ENCODE data around the gene PTPRZ1. TPM values are rescaled to one million over a fixed set of nuclear protein-coding genes. Genes with fewer than 3 reads are reported as not detected.

The PTPRZ1 gene
- total and polyA plus RNA-seq, 4 experiments from 2014 or later: not detected

GRCh38 chr7:121891731-121892130 is 18.8 kb downstream of the PTPRZ1 start:
- CTCF ChIA-PET (ENCODE audit: partially characterized antibody): no interaction called here
- Histone ChIP-seq H3K4me3 (ENCODE audit: low read length in 2 of 2) (no peak overlapping the region), H3K36me3 (ENCODE audit: insufficient read depth, low read length) (no peaks in the 10 kb centered on the region), H3K27ac (ENCODE audit: low read depth, low read length) (no peak overlapping the region), H3K9me3 (ENCODE audit: control insufficient read depth in 1 of 2, low read length in 2 of 2) (no peaks in the 10 kb centered on the region), H3K27me3 (ENCODE audit: insufficient read depth, low read length) (no peaks in the 10 kb centered on the region), H3K4me1 (ENCODE audit: insufficient read depth, low read length) (no peaks in the 10 kb centered on the region)
- H3K4me3 Mint-ChIP-seq: no peak overlapping the region
- H3K36me3 Mint-ChIP-seq: no peaks in the 10 kb centered on the region
- H3K27me3 Mint-ChIP-seq: no peaks in the 10 kb centered on the region
- DNase-seq: no peak
- intact Hi-C loops (cut with micrococcal nuclease): no loop called here
- H3K27ac Mint-ChIP-seq: no peak overlapping the region
- peaks cover 0 to 7% (median 0%) of the 10 kb centered on the region in 8 donors for H3K9me3 Mint-ChIP-seq
- no peaks in the 10 kb centered on the region for H3K4me1 Mint-ChIP-seq
- POLR2A ChIA-PET (ENCODE audit: partially characterized antibody): no interaction called here

- no peaks in the 10 kb centered on the region for H3K27me3 Mint-ChIP-seq
- ChIA-PET POLR2A (ENCODE audit: partially characterized antibody) (no interaction called here), CTCF (ENCODE audit: partially characterized antibody) (no interaction called here)
- H3K4me1 Mint-ChIP-seq: no peaks in the 10 kb centered on the region
- no peak for DNase-seq
- Histone ChIP-seq H3K9me3 (ENCODE audit: control insufficient read depth in 1 of 2, low read length in 2 of 2) (no peaks in the 10 kb centered on the region), H3K27ac (ENCODE audit: low read depth, low read length) (no peak overlapping the region), H3K36me3 (ENCODE audit: insufficient read depth, low read length) (no peaks in the 10 kb centered on the region), H3K4me1 (ENCODE audit: insufficient read depth, low read length) (no peaks in the 10 kb centered on the region), H3K27me3 (ENCODE audit: insufficient read depth, low read length) (no peaks in the 10 kb centered on the region), H3K4me3 (ENCODE audit: low read length in 2 of 2) (no peak overlapping the region)
- peaks cover 0 to 5% (median 2%) of the 10 kb centered on the region in 8 donors for H3K9me3 Mint-ChIP-seq
- no peak overlapping the region for H3K27ac Mint-ChIP-seq
- no peak overlapping the region for H3K4me3 Mint-ChIP-seq
- H3K36me3 Mint-ChIP-seq: no peaks in the 10 kb centered on the region
- intact Hi-C loops (cut with micrococcal nuclease): no loop called here
Measured at GRCh38 chr7:121901026-121901425, 28.1 kb downstream of the PTPRZ1 start.

GRCh38 chr7:121904120-121904519 is 31.2 kb downstream of the PTPRZ1 start:
- Histone ChIP-seq H3K27ac (ENCODE audit: low read depth, low read length) (no peak overlapping the region), H3K4me3 (ENCODE audit: low read length in 2 of 2) (no peak overlapping the region), H3K27me3 (ENCODE audit: insufficient read depth, low read length) (no peaks in the 10 kb centered on the region), H3K4me1 (ENCODE audit: insufficient read depth, low read length) (no peaks in the 10 kb centered on the region), H3K9me3 (ENCODE audit: control insufficient read depth in 1 of 2, low read length in 2 of 2) (no peaks in the 10 kb centered on the region), H3K36me3 (ENCODE audit: insufficient read depth, low read length) (no peaks in the 10 kb centered on the region)
- no peak for DNase-seq
- intact Hi-C loops (cut with micrococcal nuclease): no loop called here
- Mint-ChIP-seq H3K9me3 (peaks cover 0 to 5% (median 0%) of the 10 kb centered on the region in 8 donors), H3K27me3 (no peaks in the 10 kb centered on the region), H3K36me3 (no peaks in the 10 kb centered on the region), H3K4me1 (no peaks in the 10 kb centered on the region), H3K27ac (no peak overlapping the region), H3K4me3 (peak overlapping the region in 1 of 8 donors; percentile 6)
- ChIA-PET POLR2A (ENCODE audit: partially characterized antibody) (no interaction called here), CTCF (ENCODE audit: partially characterized antibody) (no interaction called here)

- intact Hi-C loops (cut with micrococcal nuclease): no loop called here
- H3K9me3 Mint-ChIP-seq: peaks cover 0 to 4% (median 0%) of the 10 kb centered on the region in 8 donors
- no peaks in the 10 kb centered on the region for H3K4me1 Mint-ChIP-seq
- no peaks in the 10 kb centered on the region for H3K36me3 Mint-ChIP-seq
- POLR2A ChIA-PET (ENCODE audit: partially characterized antibody): no interaction called here
- no peak overlapping the region for H3K4me3 Mint-ChIP-seq
- no peaks in the 10 kb centered on the region for H3K4me1 ChIP-seq (ENCODE audit: insufficient read depth, low read length)
- DNase-seq: no peak
- H3K27me3 ChIP-seq (ENCODE audit: insufficient read depth, low read length): no peaks in the 10 kb centered on the region
- H3K9me3 ChIP-seq (ENCODE audit: control insufficient read depth in 1 of 2, low read length in 2 of 2): no peaks in the 10 kb centered on the region
- CTCF ChIA-PET (ENCODE audit: partially characterized antibody): no interaction called here
- no peaks in the 10 kb centered on the region for H3K27me3 Mint-ChIP-seq
- no peaks in the 10 kb centered on the region for H3K36me3 ChIP-seq (ENCODE audit: insufficient read depth, low read length)
- H3K27ac ChIP-seq (ENCODE audit: low read depth, low read length): no peak overlapping the region
- no peak overlapping the region for H3K27ac Mint-ChIP-seq
- no peak overlapping the region for H3K4me3 ChIP-seq (ENCODE audit: low read length in 2 of 2)
Measured at GRCh38 chr7:121908042-121908441, 35.1 kb downstream of the PTPRZ1 start.

- Mint-ChIP-seq H3K4me3 (no peak overlapping the region), H3K9me3 (peaks cover 0 to 2% (median under 1%) of the 10 kb centered on the region in 8 donors), H3K4me1 (no peaks in the 10 kb centered on the region), H3K27me3 (no peaks in the 10 kb centered on the region), H3K36me3 (no peaks in the 10 kb centered on the region), H3K27ac (no peak overlapping the region)
- H3K27ac ChIP-seq (ENCODE audit: low read depth, low read length): no peak overlapping the region
- CTCF ChIA-PET (ENCODE audit: partially characterized antibody): no interaction called here
- H3K4me3 ChIP-seq (ENCODE audit: low read length in 2 of 2): no peak overlapping the region
- H3K4me1 ChIP-seq (ENCODE audit: insufficient read depth, low read length): no peaks in the 10 kb centered on the region
- H3K36me3 ChIP-seq (ENCODE audit: insufficient read depth, low read length): no peaks in the 10 kb centered on the region
- no peaks in the 10 kb centered on the region for H3K27me3 ChIP-seq (ENCODE audit: insufficient read depth, low read length)
- H3K9me3 ChIP-seq (ENCODE audit: control insufficient read depth in 1 of 2, low read length in 2 of 2): no peaks in the 10 kb centered on the region
- POLR2A ChIA-PET (ENCODE audit: partially characterized antibody): no interaction called here
- intact Hi-C loops (cut with micrococcal nuclease): no loop called here
- DNase-seq: no peak
Measured at GRCh38 chr7:121909716-121910345, 36.9 kb downstream of the PTPRZ1 start.

GRCh38 chr7:121913947-121914675 is 41.1 kb downstream of the PTPRZ1 start:
- H3K27ac ChIP-seq (ENCODE audit: low read depth, low read length): no peak overlapping the region
- no peak for DNase-seq
- no peak overlapping the region for H3K4me3 Mint-ChIP-seq
- POLR2A ChIA-PET (ENCODE audit: partially characterized antibody): no interaction called here
- H3K9me3 Mint-ChIP-seq: peaks cover 0 to 7% (median 2%) of the 10 kb centered on the region in 8 donors
- no peaks in the 10 kb centered on the region for H3K27me3 ChIP-seq (ENCODE audit: insufficient read depth, low read length)
- H3K4me3 ChIP-seq (ENCODE audit: low read length in 2 of 2): no peak overlapping the region
- no peaks in the 10 kb centered on the region for H3K4me1 ChIP-seq (ENCODE audit: insufficient read depth, low read length)
- no peaks in the 10 kb centered on the region for H3K27me3 Mint-ChIP-seq
- no peaks in the 10 kb centered on the region for H3K36me3 ChIP-seq (ENCODE audit: insufficient read depth, low read length)
- CTCF ChIA-PET (ENCODE audit: partially characterized antibody): no interaction called here
- no peaks in the 10 kb centered on the region for H3K9me3 ChIP-seq (ENCODE audit: control insufficient read depth in 1 of 2, low read length in 2 of 2)
- no peaks in the 10 kb centered on the region for H3K4me1 Mint-ChIP-seq
- H3K27ac Mint-ChIP-seq: no peak overlapping the region
- intact Hi-C loops (cut with micrococcal nuclease): no loop called here
- no peaks in the 10 kb centered on the region for H3K36me3 Mint-ChIP-seq

- Mint-ChIP-seq H3K36me3 (no peaks in the 10 kb centered on the region), H3K27ac (no peak overlapping the region), H3K4me3 (no peak overlapping the region), H3K9me3 (peaks cover 0 to 7% (median 2%) of the 10 kb centered on the region in 8 donors), H3K27me3 (no peaks in the 10 kb centered on the region), H3K4me1 (no peaks in the 10 kb centered on the region)
- intact Hi-C loops (cut with micrococcal nuclease): no loop called here
- no peaks in the 10 kb centered on the region for H3K36me3 ChIP-seq (ENCODE audit: insufficient read depth, low read length)
- H3K27ac ChIP-seq (ENCODE audit: low read depth, low read length): no peak overlapping the region
- no peaks in the 10 kb centered on the region for H3K9me3 ChIP-seq (ENCODE audit: control insufficient read depth in 1 of 2, low read length in 2 of 2)
- CTCF ChIA-PET (ENCODE audit: partially characterized antibody): no interaction called here
- POLR2A ChIA-PET (ENCODE audit: partially characterized antibody): no interaction called here
- H3K27me3 ChIP-seq (ENCODE audit: insufficient read depth, low read length): no peaks in the 10 kb centered on the region
- no peaks in the 10 kb centered on the region for H3K4me1 ChIP-seq (ENCODE audit: insufficient read depth, low read length)
- H3K4me3 ChIP-seq (ENCODE audit: low read length in 2 of 2): no peak overlapping the region
- no peak for DNase-seq
Measured at GRCh38 chr7:121914676-121915279, 41.8 kb downstream of the PTPRZ1 start.
